Activated CD8-positive, alpha-beta T cell treated with anti-CD3 and anti-CD28 coated beads for 36 hours (primary cell): ENCODE data around the gene GDI2. TPM values are rescaled to one million over a fixed set of nuclear protein-coding genes. Genes with fewer than 3 reads are reported as not detected.

Experiments used
- ATAC-seq: fragments of 200-7000 bp; cut with Tn5 transposase; one replicate; pipeline ENCODE4 v1.10.0; 2021; ENCODE audit warnings: mild to moderate bottlenecking, moderate library complexity
- CTCF ChIA-PET: fragments of 350-600 bp; sonication (Branson Sonifier 250); formaldehyde crosslinking; loops from one replicate; lab custom pipeline; 2021; ENCODE audit warnings: antibody characterized with exemption; lab: Charles Lee
- POLR2A ChIA-PET: fragments of 350-600 bp; sonication (Branson Sonifier 250); formaldehyde crosslinking; loops from one replicate; lab custom pipeline; 2021; ENCODE audit warnings: antibody characterized with exemption; lab: Charles Lee
- DNase-seq: peaks from one replicate; pipeline ENCODE4 v3.0.0-alpha.2; 2020
- H3K27ac Mint-ChIP-seq: one replicate; pipeline ENCODE4 v1.8.0; 2021; ENCODE audit warnings: mild to moderate bottlenecking, mixed read lengths
- H3K27me3 Mint-ChIP-seq: one replicate; pipeline ENCODE4 v1.8.0; 2021; ENCODE audit warnings: mixed read lengths
- H3K36me3 Mint-ChIP-seq: one replicate; pipeline ENCODE4 v1.8.0; 2021; ENCODE audit warnings: low read depth, mixed read lengths
- H3K4me1 Mint-ChIP-seq: one replicate; pipeline ENCODE4 v1.8.0; 2021; ENCODE audit warnings: low read depth, mixed read lengths
- H3K4me3 Mint-ChIP-seq: one replicate; pipeline ENCODE4 v1.8.0; 2021; ENCODE audit warnings: mild to moderate bottlenecking, moderate library complexity, mixed read lengths
- H3K9me3 Mint-ChIP-seq: one replicate; pipeline ENCODE4 v1.8.0; 2021; ENCODE audit warnings: mixed read lengths
- intact Hi-C: fragments of 100-400 bp; cut with micrococcal nuclease; formaldehyde crosslinking; loops from one replicate; pipeline ENCODE4 v1.10.0; 2022
- total RNA-seq, 2 experiments: library from RNA; stranded (reverse); gene quantifications; one replicate each; pipeline ENCODE4 v1.2.3, GENCODE V29; 2021
- TF ChIP-seq, protein P1 (sequence below): fragments of 200-600 bp; IDR thresholded peaks from one replicate; pipeline ENCODE4 v1.8.0; 2022; ENCODE audit warnings: antibody characterized with exemption, mild to moderate bottlenecking

The GDI2 gene
- total RNA-seq, 2 experiments from 2014 or later, result 288 to 291 TPM

DNA sequence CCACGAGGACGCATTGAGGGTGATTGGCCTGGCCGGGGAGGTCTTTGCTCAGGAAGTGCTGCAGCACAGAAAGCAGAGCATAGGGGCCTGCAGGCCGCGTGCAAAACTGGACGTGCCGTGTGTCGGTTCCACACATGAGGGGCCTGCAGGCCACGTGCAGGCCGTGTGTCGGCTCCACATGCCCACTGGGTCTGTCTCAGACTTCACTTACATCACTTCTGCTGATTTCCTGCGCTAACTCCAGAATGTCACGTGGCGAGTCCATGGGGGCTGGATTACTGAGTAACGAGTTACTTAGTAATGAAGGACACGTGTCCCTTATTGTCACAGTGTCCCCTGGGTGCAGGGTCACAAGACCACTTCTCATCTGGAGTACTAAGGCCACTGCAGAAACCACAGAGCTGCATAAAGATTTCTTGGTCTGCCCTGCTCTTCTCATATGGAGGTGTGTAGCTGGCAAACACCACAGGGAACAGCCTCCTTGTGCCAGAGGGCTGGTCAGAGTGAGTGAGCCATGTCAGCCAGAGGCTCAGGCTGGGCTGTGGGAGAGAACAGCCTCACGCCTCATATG is 60.8 kb downstream of the GDI2 start:
- no peaks in the 10 kb centered on the region for H3K9me3 Mint-ChIP-seq
- peaks cover 58% of the 10 kb centered on the region for H3K36me3 Mint-ChIP-seq
- H3K27me3 Mint-ChIP-seq, result no peaks in the 10 kb centered on the region
- POLR2A ChIA-PET, result no interaction called here
- H3K4me3 Mint-ChIP-seq, result no peak overlapping the region
- H3K4me1 Mint-ChIP-seq, result peaks cover 12% of the 10 kb centered on the region
- DNase-seq, result no peak
- no peak for ATAC-seq
- H3K27ac Mint-ChIP-seq, result no peak overlapping the region
- CTCF ChIA-PET, result no interaction called here
- intact Hi-C loops, result no loop called here
- TF ChIP-seq, protein P1, sequence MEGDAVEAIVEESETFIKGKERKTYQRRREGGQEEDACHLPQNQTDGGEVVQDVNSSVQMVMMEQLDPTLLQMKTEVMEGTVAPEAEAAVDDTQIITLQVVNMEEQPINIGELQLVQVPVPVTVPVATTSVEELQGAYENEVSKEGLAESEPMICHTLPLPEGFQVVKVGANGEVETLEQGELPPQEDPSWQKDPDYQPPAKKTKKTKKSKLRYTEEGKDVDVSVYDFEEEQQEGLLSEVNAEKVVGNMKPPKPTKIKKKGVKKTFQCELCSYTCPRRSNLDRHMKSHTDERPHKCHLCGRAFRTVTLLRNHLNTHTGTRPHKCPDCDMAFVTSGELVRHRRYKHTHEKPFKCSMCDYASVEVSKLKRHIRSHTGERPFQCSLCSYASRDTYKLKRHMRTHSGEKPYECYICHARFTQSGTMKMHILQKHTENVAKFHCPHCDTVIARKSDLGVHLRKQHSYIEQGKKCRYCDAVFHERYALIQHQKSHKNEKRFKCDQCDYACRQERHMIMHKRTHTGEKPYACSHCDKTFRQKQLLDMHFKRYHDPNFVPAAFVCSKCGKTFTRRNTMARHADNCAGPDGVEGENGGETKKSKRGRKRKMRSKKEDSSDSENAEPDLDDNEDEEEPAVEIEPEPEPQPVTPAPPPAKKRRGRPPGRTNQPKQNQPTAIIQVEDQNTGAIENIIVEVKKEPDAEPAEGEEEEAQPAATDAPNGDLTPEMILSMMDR, result no peak

DNA sequence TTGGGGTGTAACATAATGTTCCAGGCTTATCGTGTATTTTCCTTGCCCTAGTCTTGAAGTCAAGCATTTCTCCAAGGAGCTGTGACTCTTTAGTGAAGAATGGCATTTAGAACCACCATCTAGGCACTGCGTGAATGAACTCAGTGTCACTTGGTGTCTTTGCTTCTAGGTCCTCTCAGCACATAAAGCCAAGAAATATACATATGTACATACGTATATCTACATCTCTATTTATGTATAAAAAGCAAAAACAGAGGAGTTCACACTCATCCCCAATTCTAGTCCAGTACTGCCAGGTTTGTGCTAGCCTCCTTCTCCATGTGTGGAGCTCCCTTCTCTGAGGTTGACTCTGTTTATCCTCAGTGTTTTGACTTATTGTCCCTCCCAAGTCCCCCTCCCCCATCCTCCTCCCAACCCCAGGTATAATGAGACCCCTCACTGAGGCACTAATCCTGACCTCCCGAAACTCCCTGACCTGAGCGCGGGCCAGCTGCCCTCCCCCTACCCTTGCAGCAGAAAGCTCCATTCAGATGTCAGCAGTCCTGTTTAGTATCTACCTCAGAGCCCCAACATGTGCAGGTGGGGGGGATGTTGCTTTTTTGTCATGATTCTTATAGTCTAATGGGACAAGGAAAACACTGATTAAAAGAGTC is 61.5 kb downstream of the GDI2 start:
- H3K4me3 Mint-ChIP-seq, result no peak overlapping the region
- H3K36me3 Mint-ChIP-seq, result peaks cover 58% of the 10 kb centered on the region
- no peaks in the 10 kb centered on the region for H3K9me3 Mint-ChIP-seq
- no peak overlapping the region for H3K27ac Mint-ChIP-seq
- POLR2A ChIA-PET, result no interaction called here
- no peak for ATAC-seq
- CTCF ChIA-PET, result interaction anchor here (0.8 kb wide), 1 partner anchor 11 kb away, joined by 3 read pairs; no protein-coding TSS in a partner anchor
- DNase-seq, result no peak
- H3K4me1 Mint-ChIP-seq, result peaks cover 14% of the 10 kb centered on the region
- intact Hi-C loops, result no loop called here
- TF ChIP-seq, protein P1, result no peak
- H3K27me3 Mint-ChIP-seq, result no peaks in the 10 kb centered on the region

DNA sequence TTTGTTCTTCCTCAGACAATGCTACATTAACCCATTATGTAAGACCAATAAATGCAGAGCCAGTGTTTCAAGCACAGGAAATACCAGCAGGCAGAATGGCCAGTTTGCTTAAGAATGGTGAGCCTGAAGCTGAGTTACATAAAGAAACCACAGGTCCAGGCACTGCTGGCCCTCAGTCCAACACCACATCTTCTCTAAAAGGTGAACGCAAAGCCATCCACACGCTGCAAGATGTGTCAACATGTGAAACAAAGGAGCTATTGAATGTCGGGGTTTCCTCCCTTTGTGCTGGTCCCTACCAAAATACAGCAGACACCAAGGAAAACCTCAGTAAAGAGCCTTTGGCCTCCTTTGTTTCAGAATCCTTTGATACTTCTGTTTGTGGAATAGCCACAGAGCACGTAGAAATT is 64.8 kb downstream of the GDI2 start:
- no peak overlapping the region for H3K27ac Mint-ChIP-seq

DNA sequence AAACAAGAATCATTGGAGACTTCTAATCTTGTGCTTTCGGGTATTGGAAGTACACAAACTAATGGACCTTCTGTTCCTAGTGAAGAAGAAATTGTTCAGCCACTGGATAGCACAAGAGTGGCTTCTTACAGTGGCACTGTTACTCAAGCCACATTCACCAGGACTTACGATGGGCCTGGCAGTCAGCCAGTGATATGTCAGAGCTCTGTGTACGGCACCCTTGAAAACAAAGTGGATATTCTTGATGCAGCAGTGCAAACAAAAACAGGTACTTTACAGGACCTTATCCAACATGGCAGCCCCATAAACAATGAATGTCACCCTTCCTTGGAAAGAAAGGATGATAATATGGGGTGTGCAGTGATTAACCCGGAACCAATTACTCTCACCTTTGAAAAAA is 67.0 kb downstream of the GDI2 start:
- no peaks in the 10 kb centered on the region for H3K27me3 Mint-ChIP-seq
- intact Hi-C loops, result no loop called here
- ChIA-PET POLR2A (no interaction called here), CTCF (no interaction called here)
- DNase-seq (no peak), ATAC-seq (no peak)
- H3K4me1 Mint-ChIP-seq, result peaks cover 2% of the 10 kb centered on the region
- no peak overlapping the region for H3K27ac Mint-ChIP-seq
- H3K36me3 Mint-ChIP-seq, result peaks cover 65% of the 10 kb centered on the region
- TF ChIP-seq, protein P1, result no peak
- no peak overlapping the region for H3K4me3 Mint-ChIP-seq
- no peaks in the 10 kb centered on the region for H3K9me3 Mint-ChIP-seq

More for the DNA sequence above, 64.8 kb downstream of the GDI2 start:
- Mint-ChIP-seq H3K36me3 (peaks cover 62% of the 10 kb centered on the region), H3K4me1 (peaks cover 10% of the 10 kb centered on the region), H3K27me3 (no peaks in the 10 kb centered on the region), H3K9me3 (no peaks in the 10 kb centered on the region), H3K4me3 (no peak overlapping the region)
- ChIA-PET POLR2A (no interaction called here), CTCF (no interaction called here)
- ATAC-seq (no peak), DNase-seq (no peak)
- intact Hi-C loops, result no loop called here
- TF ChIP-seq, protein P1, result no peak

DNA sequence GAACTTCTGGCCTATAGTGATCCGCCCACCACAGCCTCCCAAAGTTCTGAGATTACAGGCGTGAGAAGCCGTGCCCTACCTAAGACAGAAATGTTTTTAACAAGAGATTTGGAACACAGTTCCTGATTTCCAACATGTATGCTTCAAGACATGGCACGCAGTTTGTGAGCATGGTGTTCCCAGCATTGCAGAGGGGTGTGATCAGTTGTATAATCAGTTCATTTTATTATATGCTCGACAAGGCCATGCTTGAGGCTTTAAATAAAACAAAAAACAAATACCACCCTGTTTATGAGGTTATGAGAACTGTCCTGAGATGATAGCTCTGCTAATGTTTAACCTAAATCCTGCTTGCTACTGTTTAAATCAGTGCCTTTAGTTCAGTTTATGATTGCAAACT is 68.4 kb downstream of the GDI2 start:
- Mint-ChIP-seq H3K9me3 (no peaks in the 10 kb centered on the region), H3K36me3 (peaks cover 68% of the 10 kb centered on the region), H3K4me1 (peaks cover 4% of the 10 kb centered on the region), H3K27me3 (no peaks in the 10 kb centered on the region), H3K27ac (no peak overlapping the region), H3K4me3 (no peak overlapping the region)
- intact Hi-C loops, result no loop called here
- no peak for ATAC-seq
- POLR2A ChIA-PET, result no interaction called here
- TF ChIP-seq, protein P1, result no peak
- CTCF ChIA-PET, result interaction anchor here (1.4 kb wide), 1 partner anchor 115 kb away, joined by 4 read pairs; no protein-coding TSS in a partner anchor
- DNase-seq, result no peak
